HL-60 (cell line): ENCODE measurements around the gene PRSS50.

Experiments used
- DNase-seq, 2 experiments: peaks; one replicate each; pipeline ENCODE4 v3.0.0-alpha.2; 2010 to 2020; ENCODE audit warnings: low read depth in 1 of 2, low spot score in 1 of 2
- H3K27ac ChIP-seq: fragments of 250-450 bp; sonication (Bioruptor Pico); replicated peaks from 2 replicates; pipeline ENCODE4 v1.5.1; 2020; ENCODE audit warnings: mild to moderate bottlenecking, moderate library complexity
- H3K27me3 ChIP-seq: fragments of 250-450 bp; sonication (Bioruptor Pico); 2 replicates; pipeline ENCODE4 v1.5.1; 2021; ENCODE audit warnings: mild to moderate bottlenecking, moderate library complexity; ENCODE audit not compliant: insufficient read depth, poor library complexity, severe bottlenecking
- H3K4me3 ChIP-seq: replicated peaks from 2 replicates; pipeline ENCODE4 v1.5.1; 2011; ENCODE audit warnings: mild to moderate bottlenecking, control low read depth, low read length; ENCODE audit not compliant: insufficient read depth
- CTCF ChIP-seq: IDR thresholded peaks from one replicate; pipeline ENCODE4 v1.5.1; 2011; ENCODE audit warnings: low read length, control low read depth, inconsistent platforms; ENCODE audit not compliant: insufficient read depth
- GABPA ChIP-seq: IDR thresholded peaks from 2 replicates; pipeline ENCODE4 v1.6.1; 2012; ENCODE audit warnings: low read depth
- POLR2AphosphoS5 ChIP-seq: IDR thresholded peaks from 2 replicates; pipeline ENCODE4 v1.6.1; 2012; ENCODE audit warnings: low read depth
- REST ChIP-seq: IDR thresholded peaks from 2 replicates; pipeline ENCODE4 v1.6.1; 2012; ENCODE audit warnings: low read depth; ENCODE audit not compliant: insufficient replicate concordance
- SPI1 ChIP-seq: IDR thresholded peaks from 2 replicates; pipeline ENCODE4 v1.6.1; 2012; ENCODE audit warnings: low read depth, mild to moderate bottlenecking, borderline replicate concordance

PRSS50 gene

GRCh38 chr3:46680298-46680826 lies 37.3 kb downstream of the PRSS50 start:
- no peak overlapping the region for H3K4me3 ChIP-seq
- TF ChIP-seq CTCF, result no peak
- no peak for TF ChIP-seq GABPA
- no peak for TF ChIP-seq REST
- TF ChIP-seq POLR2AphosphoS5, result no peak
- no peak for TF ChIP-seq SPI1
- H3K27ac ChIP-seq, result no peak overlapping the region
- DNase-seq, result no peak
- no peaks in the 10 kb centered on the region for H3K27me3 ChIP-seq

- Histone ChIP-seq H3K27ac (no peak overlapping the region), H3K4me3 (no peak overlapping the region), H3K27me3 (no peaks in the 10 kb centered on the region)
- no peak for DNase-seq
- no peak for TF ChIP-seq REST
Measured at GRCh38 chr3:46679681-46680080, 38.0 kb downstream of the PRSS50 start.

- Histone ChIP-seq H3K27ac (no peak overlapping the region), H3K4me3 (no peak overlapping the region), H3K27me3 (no peaks in the 10 kb centered on the region)
- no peak for DNase-seq
- no peak for TF ChIP-seq GABPA
- TF ChIP-seq SPI1, result no peak
- no peak for TF ChIP-seq CTCF
- TF ChIP-seq POLR2AphosphoS5, result no peak
- no peak for TF ChIP-seq REST
Measured at GRCh38 chr3:46678280-46678679, 39.4 kb downstream of the PRSS50 start.

- DNase-seq, result no peak
- H3K27me3 ChIP-seq, result no peaks in the 10 kb centered on the region
- no peak overlapping the region for H3K4me3 ChIP-seq
- TF ChIP-seq REST, result no peak
- H3K27ac ChIP-seq, result no peak overlapping the region
Measured at GRCh38 chr3:46677411-46677726, 40.3 kb downstream of the PRSS50 start.
